ENCODE results near the gene PRKCB.

PRKCB gene

GRCh38 chr16:23852794-23853562 lies 17.2 kb downstream of the PRKCB start:
- no peak for DNase-seq (ENCODE audit: low read depth)
- no peak overlapping the region for H3K4me3 ChIP-seq (ENCODE audit: control insufficient read depth, low read depth, low read length)
- no peak for TF ChIP-seq CTCF (IDR thresholded peaks at IDR 0.05; ENCODE audit: control insufficient read depth, insufficient read depth, low read depth, low read length, missing control alignments)

GRCh38 chr16:23855010-23855409 lies 19.2 kb downstream of the PRKCB start:
- no peak for DNase-seq (ENCODE audit: low read depth)
- H3K4me3 ChIP-seq (ENCODE audit: control insufficient read depth, low read depth, low read length), result no peak overlapping the region
- TF ChIP-seq CTCF (IDR thresholded peaks at IDR 0.05; ENCODE audit: control insufficient read depth, insufficient read depth, low read depth, low read length, missing control alignments), result no peak

GRCh38 chr16:23856251-23856709 lies 20.5 kb downstream of the PRKCB start:
- H3K4me3 ChIP-seq (ENCODE audit: control insufficient read depth, low read depth, low read length), result no peak overlapping the region
- TF ChIP-seq CTCF (IDR thresholded peaks at IDR 0.05; ENCODE audit: control insufficient read depth, insufficient read depth, low read depth, low read length, missing control alignments), result no peak
- DNase-seq (ENCODE audit: low read depth), result no peak

GRCh38 chr16:23857256-23857880 lies 21.6 kb downstream of the PRKCB start:
- DNase-seq (ENCODE audit: low read depth), result no peak
- no peak overlapping the region for H3K4me3 ChIP-seq (ENCODE audit: control insufficient read depth, low read depth, low read length)
- no peak for TF ChIP-seq CTCF (IDR thresholded peaks at IDR 0.05; ENCODE audit: control insufficient read depth, insufficient read depth, low read depth, low read length, missing control alignments)

GRCh38 chr16:23857881-23858269 lies 22.1 kb downstream of the PRKCB start:
- no peak overlapping the region for H3K4me3 ChIP-seq (ENCODE audit: control insufficient read depth, low read depth, low read length)
- DNase-seq (ENCODE audit: low read depth), result no peak
- TF ChIP-seq CTCF (IDR thresholded peaks at IDR 0.05; ENCODE audit: control insufficient read depth, insufficient read depth, low read depth, low read length, missing control alignments), result no peak

- H3K4me3 ChIP-seq (ENCODE audit: control insufficient read depth, low read depth, low read length), result no peak overlapping the region
- no peak for TF ChIP-seq CTCF (IDR thresholded peaks at IDR 0.05; ENCODE audit: control insufficient read depth, insufficient read depth, low read depth, low read length, missing control alignments)
- DNase-seq (ENCODE audit: low read depth), result no peak
Observed at GRCh38 chr16:23858542-23858941, 22.8 kb downstream of the PRKCB start.
